Thyroid gland (tissue), 4 donors: Measurements from ENCODE around the gene H3-3A.

Experiments used
- CTCF ChIP-seq, 6 experiments: fragments of 200-600 bp in 3 of 6; fragments of 450-650 bp in 3 of 6; sonication (generic) in 3 of 6; IDR thresholded peaks; one replicate each; pipeline ENCODE4 v1.5.1; 2016 to 2019; ENCODE audit warnings: antibody characterized with exemption in 6 of 6, mild to moderate bottlenecking in 2 of 6, inconsistent platforms in 1 of 6, moderate library complexity in 1 of 6
- POLR2A ChIP-seq, 2 donors: fragments of 450-650 bp; IDR thresholded peaks; one replicate each; pipeline ENCODE4 v1.6.1; 2017; ENCODE audit warnings: antibody characterized with exemption in 2 of 2, mild to moderate bottlenecking in 2 of 2, moderate library complexity in 1 of 2

DNA sequence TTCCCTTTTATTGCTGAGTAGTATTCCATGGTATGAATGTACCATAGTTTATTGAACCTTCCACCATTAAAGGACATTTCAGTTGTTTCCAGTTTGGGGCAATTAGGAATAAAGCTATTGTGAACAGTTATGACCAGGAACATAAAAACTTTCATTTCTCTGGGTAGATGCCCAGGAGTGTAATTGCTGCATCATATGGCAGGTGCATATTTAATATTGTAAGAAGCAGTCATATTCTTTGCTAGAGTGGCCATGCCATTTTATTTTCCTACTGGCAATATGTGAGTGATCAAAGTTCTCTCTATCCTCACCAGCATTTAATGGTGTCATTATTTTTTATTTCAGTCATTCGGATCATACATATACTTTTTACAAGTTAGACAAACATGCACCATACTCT is 23.9 kb upstream of the H3-3A start:
- TF ChIP-seq CTCF (IDR thresholded peaks at IDR 0.05) (no peak), POLR2A (IDR thresholded peaks at IDR 0.05) (no peak)
